PFSK-1 (cell line): Measurements from ENCODE around the gene GRIK3.

Experiments used
- POLR2AphosphoS5 ChIP-seq: IDR thresholded peaks from 2 replicates; pipeline ENCODE4 v1.6.1; 2012; ENCODE audit warnings: low read depth, mild to moderate bottlenecking, control low read depth, low read length, moderate library complexity
- REST ChIP-seq, 2 experiments: IDR thresholded peaks; 2 replicates each; pipeline versions ENCODE4 v1.6.1 to v1.8.0; 2011 to 2012; ENCODE audit warnings: low read depth in 2 of 2, low read length in 2 of 2, control low read depth in 1 of 2, inconsistent platforms in 1 of 2, mild to moderate bottlenecking in 1 of 2, moderate library complexity in 1 of 2; ENCODE audit not compliant: insufficient read depth in 1 of 2
- SIN3A ChIP-seq: IDR thresholded peaks from 2 replicates; pipeline ENCODE4 v1.6.1; 2012; ENCODE audit warnings: mild to moderate bottlenecking, low read length, moderate library complexity, borderline replicate concordance; ENCODE audit not compliant: insufficient read depth
- TAF1 ChIP-seq: IDR thresholded peaks from 2 replicates; pipeline ENCODE4 v1.6.1; 2012; ENCODE audit warnings: low read length, control low read depth, borderline replicate concordance; ENCODE audit not compliant: insufficient read depth

- TF ChIP-seq TAF1 (no peak), REST (IDR thresholded peaks at IDR 0.05; ENCODE audit: insufficient read depth in 1 of 2, low read depth in 2 of 2, low read length in 2 of 2) (no peak), POLR2AphosphoS5 (no peak), SIN3A (no peak)
Measured at GRCh38 chr1:36781098-36781497, 253.2 kb downstream of the GRIK3 start.
